ENCODE data around the gene NFKBIE.
"Not testable (repeated sequence)": the region's sequence is repeated elsewhere in the genome, so short reads cannot be mapped to it uniquely, and the experiment has no call there.

NFKBIE gene

GRCh38 chr6:44265007-44265721, at the start of gene NFKBIE:
Gene NFKBIE, minus strand, starts transcription at chr6:44265551. Its CDS starts 205 bp downstream, at chr6:44265346.
- DNase-seq, result peak; percentile 96

GRCh38 chr6:44314657-44315056, 49.3 kb upstream of the NFKBIE start:
- not testable (repeated sequence) for DNase-seq

GRCh38 chr6:44312901-44313788, 47.8 kb upstream of the NFKBIE start, which contains the start of gene AARS2:
Gene AARS2, minus strand, starts transcription at chr6:44313347. Its CDS starts 24 bp downstream, at chr6:44313323.
- DNase-seq, result peak; percentile 91

GRCh38 chr6:44311767-44312166, 46.4 kb upstream of the NFKBIE start:
- DNase-seq, result no peak

GRCh38 chr6:44311304-44311703, 46.0 kb upstream of the NFKBIE start:
- DNase-seq, result no peak

GRCh38 chr6:44310241-44310640, 44.9 kb upstream of the NFKBIE start:
- no peak for DNase-seq

- no peak for DNase-seq
Measured at GRCh38 chr6:44309631-44310030, 44.3 kb upstream of the NFKBIE start.

GRCh38 chr6:44309092-44309491, 43.7 kb upstream of the NFKBIE start:
- DNase-seq, result no peak

GRCh38 chr6:44307217-44307616, 41.9 kb upstream of the NFKBIE start:
- DNase-seq, result no peak

GRCh38 chr6:44306710-44307109, 41.4 kb upstream of the NFKBIE start:
- DNase-seq, result no peak

GRCh38 chr6:44305200-44305725, 39.9 kb upstream of the NFKBIE start:
- no peak for DNase-seq

- no peak for DNase-seq
Measured at GRCh38 chr6:44304282-44305199, 39.2 kb upstream of the NFKBIE start.

- DNase-seq, result no peak
Measured at GRCh38 chr6:44303842-44304241, 38.5 kb upstream of the NFKBIE start.

- no peak for DNase-seq
Measured at GRCh38 chr6:44302856-44303255, 37.5 kb upstream of the NFKBIE start.

- DNase-seq, result no peak
Measured at GRCh38 chr6:44301782-44302564, 36.6 kb upstream of the NFKBIE start.

- no peak for DNase-seq
Measured at GRCh38 chr6:44301106-44301505, 35.8 kb upstream of the NFKBIE start.

GRCh38 chr6:44300292-44300823, 35.0 kb upstream of the NFKBIE start:
- DNase-seq, result no peak

GRCh38 chr6:44298864-44299263, 33.5 kb upstream of the NFKBIE start:
- no peak for DNase-seq

- no peak for DNase-seq
Measured at GRCh38 chr6:44298055-44298803, 32.9 kb upstream of the NFKBIE start.
